ENCODE data around the gene ZBTB14.

Gene ZBTB14

DNA sequence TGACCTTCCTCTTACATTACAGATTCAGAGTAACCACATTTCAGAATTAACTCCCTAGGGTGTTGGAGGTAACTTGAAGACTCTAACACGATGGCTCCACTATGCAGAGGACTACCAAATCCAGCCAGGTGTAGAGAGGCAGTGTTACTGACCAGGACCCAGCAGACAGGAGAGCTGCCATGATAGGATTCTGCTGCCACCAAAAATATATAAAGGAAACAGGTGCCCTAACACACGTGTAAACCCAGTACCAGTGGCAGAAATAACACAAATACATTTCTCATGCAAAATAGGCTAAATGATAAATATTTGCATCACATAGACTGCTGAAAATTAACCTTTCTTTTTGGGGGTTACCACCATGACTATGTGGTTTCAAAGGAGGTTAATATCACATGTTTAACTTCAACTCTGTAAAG, 7.0 kb downstream of the ZBTB14 start:
- DNase-seq, result no peak

DNA sequence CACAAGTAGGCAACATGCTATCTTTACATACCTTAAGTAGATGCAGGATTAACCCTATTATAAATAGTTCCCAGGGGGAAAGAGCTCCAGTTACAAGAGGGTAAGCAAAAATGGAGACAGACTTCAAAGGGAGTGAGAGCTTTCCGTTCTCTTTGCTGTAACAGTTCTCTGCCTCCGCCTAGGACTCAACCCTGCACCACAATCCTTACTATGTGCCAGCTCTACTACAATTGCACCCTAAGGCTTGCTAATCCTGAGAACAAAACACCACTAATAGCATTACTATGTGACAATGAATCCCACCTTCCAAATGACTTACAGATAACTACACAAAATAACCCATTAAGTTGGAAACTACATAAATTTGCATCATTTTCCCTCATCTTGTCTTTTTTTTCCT, 7.7 kb downstream of the ZBTB14 start:
- DNase-seq, result no peak

DNA sequence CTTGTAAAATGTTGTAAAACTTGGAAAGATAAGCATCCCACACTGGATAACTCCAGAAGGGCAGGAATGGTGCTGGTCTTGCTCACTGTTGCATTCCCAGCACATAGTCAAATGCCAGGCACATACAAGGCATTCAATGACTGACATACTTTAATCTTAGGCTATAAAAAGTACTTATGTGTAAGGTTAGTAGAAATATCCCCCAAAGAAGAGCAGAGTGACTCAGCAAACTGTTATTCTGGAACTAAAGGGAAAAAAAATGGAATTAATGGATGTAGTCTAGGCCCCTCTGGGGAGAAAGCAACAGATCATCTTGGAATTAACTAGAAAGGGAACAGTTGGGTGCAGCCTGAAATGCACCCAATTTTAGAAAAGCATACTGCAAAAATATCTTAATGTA, 9.0 kb downstream of the ZBTB14 start:
- no peak for DNase-seq

DNA sequence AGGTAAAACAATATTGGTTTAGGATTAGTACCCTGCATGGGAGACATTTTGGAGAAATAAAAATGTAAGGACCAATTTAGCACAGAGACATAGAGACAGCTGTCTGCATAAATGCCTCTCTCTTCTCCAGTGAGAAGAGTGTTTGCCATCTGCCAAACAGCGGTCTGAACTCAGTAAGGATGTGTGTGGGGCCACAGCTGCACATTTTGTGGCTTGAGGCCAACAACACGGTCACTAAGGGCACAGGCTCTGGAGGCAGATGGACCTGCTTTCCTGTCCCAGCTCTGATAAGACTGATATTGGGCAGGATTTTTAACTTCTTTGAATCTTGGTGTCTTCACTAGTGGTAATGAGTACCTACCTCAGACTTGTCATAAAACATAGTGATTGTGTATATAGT, 10.2 kb downstream of the ZBTB14 start:
- DNase-seq, result peak; percentile 74

DNA sequence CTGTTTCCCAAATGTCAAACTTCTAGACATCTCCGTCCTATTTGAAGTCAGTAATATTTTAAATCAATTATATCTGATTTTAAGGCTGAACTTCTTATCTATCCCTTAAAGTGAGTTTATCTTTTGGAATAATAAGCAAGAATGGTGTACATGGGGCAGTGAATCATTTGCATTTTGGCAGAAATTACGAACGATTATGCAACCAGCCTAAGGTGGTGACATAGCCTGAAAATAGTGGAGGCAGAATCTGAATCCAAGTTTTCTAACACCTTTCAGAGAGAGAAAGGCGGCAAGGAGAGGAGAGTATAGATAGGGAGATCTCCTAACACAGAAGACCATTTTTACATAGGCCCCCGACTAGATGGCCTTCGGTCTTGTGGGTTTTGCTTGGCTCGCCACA, 10.7 kb downstream of the ZBTB14 start:
- DNase-seq, result no peak

DNA sequence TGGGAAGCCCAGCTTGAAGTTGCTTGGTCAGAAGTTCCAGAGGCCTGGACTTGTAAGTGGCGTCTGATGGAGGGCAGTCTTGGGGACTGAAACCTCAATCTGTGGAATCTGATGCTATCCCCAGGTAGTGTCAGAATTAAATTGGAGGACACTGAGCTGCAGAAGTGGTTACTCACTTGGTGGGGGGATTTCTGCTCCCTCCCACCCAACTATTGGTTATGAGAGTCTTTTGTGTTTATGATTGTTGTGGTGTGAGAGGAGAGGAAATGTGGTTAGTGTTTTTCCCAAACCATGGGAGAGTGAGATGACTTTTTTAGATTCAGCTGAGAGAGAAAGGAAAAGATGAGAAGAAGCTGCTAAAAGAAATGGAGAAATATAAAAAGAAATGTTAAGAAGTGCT, 12.8 kb downstream of the ZBTB14 start:
- DNase-seq, result no peak

DNA sequence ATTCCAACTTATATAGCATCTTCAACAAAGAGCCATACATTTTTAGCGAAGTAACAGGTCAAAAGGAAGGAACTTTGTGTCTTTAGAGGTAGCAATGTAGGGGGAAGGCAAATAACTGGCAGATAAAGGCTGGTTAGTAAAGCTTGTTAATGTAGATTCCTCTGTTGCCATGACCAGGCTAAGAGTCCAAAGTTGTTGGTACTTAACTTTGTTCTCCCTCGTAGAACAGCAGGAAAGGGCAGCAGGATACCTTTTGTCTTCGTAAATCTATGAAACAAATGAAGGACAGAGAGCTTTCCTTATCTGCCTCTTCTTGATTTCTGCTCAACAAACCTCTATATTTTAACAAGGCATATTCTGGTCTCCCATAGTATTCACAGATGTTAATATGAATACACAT, 18.6 kb downstream of the ZBTB14 start:
- no peak for DNase-seq

DNA sequence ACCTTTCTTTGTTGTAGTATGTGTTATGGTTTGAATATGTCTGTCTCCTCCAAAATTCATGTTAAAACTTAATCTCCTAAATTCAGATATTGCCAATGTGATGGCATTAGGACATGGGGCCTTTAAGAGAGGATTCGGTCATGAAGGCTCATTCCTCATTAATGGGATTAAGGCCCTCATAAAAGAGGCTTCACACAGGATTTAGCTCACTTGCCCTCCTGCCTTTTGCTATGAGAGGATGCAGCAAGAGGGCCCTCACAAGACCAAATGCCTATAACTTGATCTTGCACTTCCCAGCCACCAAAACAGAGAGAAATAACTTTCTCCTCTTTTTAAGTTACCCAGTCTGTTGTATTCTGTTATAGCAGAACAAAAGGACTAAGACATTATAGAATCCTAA, 19.7 kb downstream of the ZBTB14 start:
- no peak for DNase-seq

DNA sequence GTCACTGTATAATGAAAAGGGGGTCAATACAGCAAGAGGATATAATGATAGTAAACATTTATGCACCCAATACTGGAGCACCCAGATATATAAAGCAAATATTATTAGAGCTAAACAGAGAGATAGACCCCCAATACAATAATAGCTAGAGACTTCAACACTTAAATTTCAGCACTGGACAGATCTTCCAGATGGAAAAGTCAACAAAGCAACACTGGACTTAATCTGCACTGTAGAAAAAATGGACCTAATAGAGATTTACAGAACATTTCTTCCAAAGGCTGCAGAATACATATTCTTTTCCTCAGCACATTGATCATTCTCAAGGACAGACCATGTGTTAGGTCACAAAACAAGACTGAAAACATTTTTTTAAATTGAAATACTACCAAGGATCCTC, 26.7 kb downstream of the ZBTB14 start:
- no peak for DNase-seq

DNA sequence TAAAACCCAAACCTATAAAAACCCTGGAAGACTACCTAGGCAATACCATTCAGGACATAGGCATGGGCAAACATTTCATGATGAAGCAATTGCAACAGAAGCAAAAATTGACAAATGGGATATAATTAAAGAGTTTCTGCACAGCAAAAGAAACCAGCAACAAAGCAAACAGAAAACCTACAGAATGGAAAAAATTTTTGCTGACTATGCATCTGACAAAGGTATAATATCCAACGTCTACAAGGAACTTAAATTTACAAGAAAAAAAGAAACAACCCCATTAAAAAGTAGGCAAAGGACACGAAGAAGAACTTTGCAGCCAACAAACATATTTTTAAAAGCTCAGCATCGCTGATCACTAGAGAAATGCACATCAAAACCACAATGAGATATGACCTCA, 28.8 kb downstream of the ZBTB14 start:
- DNase-seq, result no peak

DNA sequence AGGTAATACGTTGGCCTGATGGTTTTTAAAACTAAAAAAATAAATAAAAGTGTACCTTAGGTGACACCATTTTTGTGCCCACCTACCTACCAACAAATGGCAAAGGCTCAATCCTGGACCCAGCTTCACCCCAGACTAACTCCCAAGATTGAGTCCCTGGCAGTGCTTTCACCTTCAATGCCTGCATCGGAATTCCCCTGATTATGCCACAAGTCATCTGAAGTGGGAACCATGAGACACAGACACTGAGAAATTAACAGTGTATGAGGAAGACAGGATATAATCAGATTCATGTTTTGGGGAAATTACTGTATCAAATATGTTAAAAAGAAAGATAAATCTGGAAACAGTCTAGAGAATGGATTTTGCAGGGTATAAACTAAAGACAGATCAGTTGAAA, 41.6 kb downstream of the ZBTB14 start:
- no peak for DNase-seq

DNA sequence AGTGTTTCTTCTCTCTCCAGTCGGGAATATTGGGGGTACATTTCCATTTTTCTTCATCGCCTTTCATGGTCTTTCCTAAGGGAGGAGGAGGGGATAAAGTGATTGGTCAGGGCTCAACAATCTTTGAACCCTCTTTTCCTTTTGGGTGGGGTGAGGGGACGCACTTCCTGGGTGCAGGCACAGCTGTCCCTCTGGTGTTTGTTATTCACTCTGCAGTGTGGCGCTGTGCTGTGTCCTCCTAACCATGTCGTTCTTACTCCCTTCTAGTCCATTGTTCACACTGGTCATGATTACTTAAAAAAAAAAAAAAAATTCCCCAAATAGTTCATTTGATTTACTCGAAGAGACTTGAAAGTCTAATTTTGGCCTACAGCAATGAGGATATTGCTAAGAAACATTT, 44.4 kb downstream of the ZBTB14 start:
- no peak for DNase-seq

DNA sequence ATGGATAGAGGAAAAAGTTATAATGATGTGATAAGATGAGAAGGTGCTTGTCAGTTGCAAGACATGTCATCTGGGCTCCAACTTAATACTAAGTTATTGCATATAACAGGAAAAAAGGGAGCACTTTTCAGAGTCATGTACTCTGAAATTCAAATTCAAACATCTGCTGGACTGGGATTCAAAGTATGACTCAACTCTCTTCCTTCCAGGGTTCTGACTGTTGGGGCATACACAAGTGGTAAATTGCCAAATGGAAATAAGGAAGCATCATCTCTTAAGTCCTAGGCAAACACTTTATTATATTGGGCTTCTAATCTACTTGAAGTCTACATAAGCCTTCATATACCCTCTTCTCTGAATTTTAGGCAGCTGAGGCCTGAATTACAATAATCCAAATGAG, 44.9 kb downstream of the ZBTB14 start:
- DNase-seq, result no peak

DNA sequence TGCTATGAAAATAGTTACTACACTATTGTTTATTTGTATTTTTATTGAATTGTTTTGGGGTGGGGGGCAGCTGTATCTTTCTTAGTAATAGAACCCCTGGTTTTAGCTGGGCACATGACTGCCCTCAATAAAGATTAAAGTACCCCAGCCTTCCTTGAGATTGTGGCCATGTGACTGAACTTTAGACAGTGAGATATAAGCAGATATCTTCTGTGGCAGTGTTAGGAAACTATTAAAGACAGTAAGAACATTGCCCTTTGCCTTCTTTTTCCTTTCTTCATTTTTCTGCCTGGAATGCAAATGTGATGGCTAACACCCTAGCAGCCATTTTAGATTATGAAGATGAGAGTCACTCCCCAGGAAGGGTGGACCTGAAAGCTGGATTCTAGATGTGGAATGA, 50.6 kb downstream of the ZBTB14 start:
- DNase-seq, result no peak

DNA sequence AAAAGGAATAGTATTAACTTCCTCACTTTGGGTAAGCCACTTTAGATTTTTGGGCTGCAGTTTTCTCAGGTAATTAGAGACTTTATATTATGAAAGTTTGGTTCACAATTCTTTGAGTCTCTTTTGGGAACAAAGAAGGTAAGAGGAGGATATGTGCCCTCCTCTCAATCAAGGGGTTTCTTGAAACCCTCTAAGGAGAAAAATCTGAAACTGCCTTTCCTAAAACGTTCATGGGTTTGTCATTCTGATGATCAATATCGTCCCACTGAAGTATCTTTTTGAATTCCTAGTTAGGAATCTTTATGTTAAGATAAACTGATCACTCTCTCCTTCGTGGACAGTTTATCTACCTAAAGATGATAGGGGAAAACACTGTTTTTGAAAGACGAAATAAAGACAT, 56.1 kb downstream of the ZBTB14 start:
- no peak for DNase-seq
